ENCODE results near the gene SRD5A3. TPM values are rescaled to one million over a fixed set of nuclear protein-coding genes. Genes with fewer than 3 reads are reported as not detected.

Gene SRD5A3
- total RNA-seq, 1 donor from 2014 or later: 4.2 TPM

Small RNA genes within 50 kb of the gene (small RNA-seq; reads per million reads assigned to genes)
- gene RF00019: not detected

Other genes starting within 250 kb of the SRD5A3 start
- 49.1 TPM for gene KDR, start 220.6 kb upstream of the SRD5A3 start, total RNA-seq
- 88.7 TPM for gene TMEM165, start 49.7 kb downstream of the SRD5A3 start, total RNA-seq
- gene CLOCK, start 200.7 kb downstream of the SRD5A3 start, total RNA-seq: 13.6 TPM
- not detected for gene PDCL2, start 246.0 kb downstream of the SRD5A3 start, total RNA-seq

Data from skeletal muscle tissue (tissue), 2 donors.